Muscle layer of duodenum (tissue), 2 donors: ENCODE results near the gene TBX19.

Experiments used
- H3K27ac ChIP-seq: one replicate; pipeline ENCODE4 v1.7.0; 2013; ENCODE audit warnings: mild to moderate bottlenecking, low read length
- H3K27me3 ChIP-seq: one replicate; pipeline ENCODE4 v1.7.0; 2013; ENCODE audit warnings: low read depth, mild to moderate bottlenecking, control low read depth, low read length
- H3K36me3 ChIP-seq, 2 donors: one replicate each; pipeline ENCODE4 v1.7.0; 2013; ENCODE audit warnings: low read length in 2 of 2, control low read depth in 1 of 2, mild to moderate bottlenecking in 1 of 2; ENCODE audit not compliant: insufficient read depth in 2 of 2, control insufficient read depth in 1 of 2
- H3K4me1 ChIP-seq, 2 donors: one replicate each; pipeline ENCODE4 v1.7.0; 2013; ENCODE audit warnings: low read length in 2 of 2, mild to moderate bottlenecking in 2 of 2, control low read depth in 1 of 2, moderate library complexity in 1 of 2; ENCODE audit not compliant: insufficient read depth in 2 of 2, control insufficient read depth in 1 of 2
- H3K4me3 ChIP-seq, 2 donors: one replicate each; pipeline ENCODE4 v1.7.0; 2013; ENCODE audit warnings: low read length in 2 of 2, low read depth in 1 of 2, mild to moderate bottlenecking in 1 of 2
- H3K9me3 ChIP-seq, 2 donors: one replicate each; pipeline ENCODE4 v1.7.0; 2013; ENCODE audit warnings: low read length in 2 of 2, control low read depth in 1 of 2, mild to moderate bottlenecking in 1 of 2; ENCODE audit not compliant: control insufficient read depth in 1 of 2
- donor health status: healthy.

Gene TBX19

DNA sequence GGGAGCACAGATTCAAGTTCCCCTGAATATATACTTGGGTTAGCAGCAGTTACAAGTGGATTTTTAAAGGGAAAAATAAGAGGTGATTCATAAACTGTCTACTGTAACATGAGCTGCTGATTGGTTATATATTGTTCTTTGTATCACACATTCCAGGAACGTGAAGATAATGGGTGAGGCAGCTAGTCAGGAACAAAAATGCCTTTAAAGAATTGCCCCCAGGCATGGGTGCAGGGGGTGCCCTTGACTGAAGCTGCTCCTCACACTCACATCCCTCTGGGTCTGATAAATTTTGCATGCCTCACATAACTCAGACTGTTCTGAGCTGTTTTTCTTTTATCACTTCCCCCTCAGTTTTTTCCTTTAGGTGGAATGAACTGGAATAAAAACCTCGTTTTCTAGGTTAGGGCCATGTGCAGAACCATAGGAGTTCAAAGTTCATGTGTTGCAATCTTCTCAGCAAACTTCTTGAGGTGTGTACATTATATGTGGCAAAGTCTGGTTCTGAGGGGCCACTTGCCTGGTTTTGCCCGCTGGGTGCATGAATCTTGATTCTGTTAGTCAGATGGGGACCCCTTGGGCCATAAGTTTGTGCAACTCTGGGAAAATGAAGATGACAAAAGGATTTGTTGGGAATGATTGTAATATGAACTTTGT lies 21.1 kb downstream of the TBX19 start:
- Histone ChIP-seq H3K27me3 (no peaks in the 10 kb centered on the region), H3K36me3 (peaks cover 0 to under 1% of the 10 kb centered on the region in 2 donors), H3K27ac (no peak overlapping the region), H3K4me3 (no peak overlapping the region), H3K4me1 (no peaks in the 10 kb centered on the region), H3K9me3 (no peaks in the 10 kb centered on the region)

DNA sequence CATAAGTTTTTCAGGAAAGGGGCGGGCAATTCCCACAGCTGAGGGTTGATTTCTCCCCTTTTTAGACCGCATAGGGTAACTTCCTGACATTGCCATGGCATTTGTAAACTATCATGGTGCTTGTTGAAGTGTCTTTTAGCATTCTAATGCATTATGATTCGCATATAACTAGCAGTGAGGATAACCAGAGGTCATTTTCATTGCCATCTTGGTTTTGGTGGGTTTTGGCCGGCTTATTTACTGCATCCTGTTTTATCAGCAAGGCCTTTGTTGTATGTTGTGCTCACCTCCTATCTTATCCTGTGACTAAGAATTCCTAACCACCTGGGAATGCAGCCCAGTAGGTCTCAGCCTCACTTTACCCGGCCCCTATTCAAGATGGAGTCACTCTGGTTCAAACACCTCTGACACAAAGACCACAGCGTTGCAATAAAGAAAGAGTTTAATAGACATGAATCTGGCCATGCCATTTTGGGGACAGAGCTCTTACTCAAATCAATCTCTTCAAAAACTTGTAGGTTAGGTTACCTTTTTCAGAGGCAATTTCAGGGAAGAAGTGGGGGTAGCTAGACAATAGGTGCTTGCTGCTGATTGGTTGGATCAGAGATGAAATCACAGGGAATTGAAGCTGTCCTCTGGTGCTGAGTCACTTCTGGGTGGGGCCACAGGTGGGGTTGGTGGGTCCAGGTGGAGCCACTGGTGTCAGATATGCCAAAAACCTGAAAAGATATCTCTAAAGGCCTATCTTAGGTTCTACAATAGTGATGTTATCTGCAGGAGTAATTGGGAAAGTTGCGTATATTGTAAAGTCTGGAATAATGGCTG lies 23.3 kb downstream of the TBX19 start:
- Histone ChIP-seq H3K27me3 (no peaks in the 10 kb centered on the region), H3K27ac (no peak overlapping the region), H3K4me1 (no peaks in the 10 kb centered on the region), H3K4me3 (no peak overlapping the region), H3K36me3 (peaks cover 0 to 12% of the 10 kb centered on the region in 2 donors), H3K9me3 (no peaks in the 10 kb centered on the region)

GRCh38 chr1:168304865-168305264 lies 24.2 kb downstream of the TBX19 start:
- Histone ChIP-seq H3K27ac (no peak overlapping the region), H3K4me3 (no peak overlapping the region), H3K4me1 (no peaks in the 10 kb centered on the region), H3K36me3 (peaks cover 0 to 14% of the 10 kb centered on the region in 2 donors), H3K27me3 (no peaks in the 10 kb centered on the region), H3K9me3 (no peaks in the 10 kb centered on the region)

DNA sequence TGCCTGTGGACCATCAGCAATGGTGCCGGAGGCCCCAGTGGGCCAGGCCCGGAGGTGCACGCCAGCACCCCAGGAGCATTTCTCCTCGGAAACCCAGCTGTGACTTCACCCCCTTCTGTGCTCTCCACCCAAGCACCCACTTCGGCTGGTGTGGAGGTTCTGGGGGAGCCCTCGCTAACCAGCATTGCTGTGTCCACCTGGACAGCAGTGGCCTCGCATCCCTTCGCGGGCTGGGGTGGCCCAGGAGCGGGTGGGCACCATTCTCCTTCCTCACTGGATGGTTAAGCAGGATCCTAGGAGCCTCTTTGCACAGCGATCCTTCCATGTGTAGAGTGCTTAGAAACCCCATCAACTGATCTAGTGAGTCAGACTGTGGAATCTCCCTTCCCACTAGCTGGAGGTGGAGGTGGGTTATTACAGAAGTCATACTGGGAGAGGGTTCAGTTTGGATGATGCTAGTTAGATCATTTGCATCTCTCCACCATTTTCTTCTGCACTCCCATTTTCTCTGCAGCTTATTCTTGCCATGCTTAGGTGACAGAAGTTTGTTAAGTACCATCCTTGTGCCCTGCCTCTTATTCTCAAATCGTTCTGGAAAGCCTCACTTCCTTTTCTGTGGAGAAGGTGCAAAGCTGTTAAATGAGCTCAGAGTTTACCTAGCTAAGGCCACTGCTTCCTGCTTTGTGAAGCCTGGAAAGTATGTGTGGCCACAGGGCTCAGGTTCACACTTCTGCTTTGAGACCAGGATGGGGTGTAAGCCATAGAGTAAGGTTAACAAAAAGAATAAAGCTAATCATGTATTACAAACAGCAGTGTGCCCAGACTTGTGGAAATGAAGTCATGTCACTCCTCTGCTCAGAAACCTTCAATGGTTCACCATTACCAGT lies 32.3 kb downstream of the TBX19 start:
- H3K27ac ChIP-seq = no peak overlapping the region
- no peaks in the 10 kb centered on the region for H3K9me3 ChIP-seq
- no peaks in the 10 kb centered on the region for H3K27me3 ChIP-seq
- no peaks in the 10 kb centered on the region for H3K4me1 ChIP-seq
- peaks cover 0 to 36% of the 10 kb centered on the region in 2 donors for H3K36me3 ChIP-seq
- no peak overlapping the region for H3K4me3 ChIP-seq

DNA sequence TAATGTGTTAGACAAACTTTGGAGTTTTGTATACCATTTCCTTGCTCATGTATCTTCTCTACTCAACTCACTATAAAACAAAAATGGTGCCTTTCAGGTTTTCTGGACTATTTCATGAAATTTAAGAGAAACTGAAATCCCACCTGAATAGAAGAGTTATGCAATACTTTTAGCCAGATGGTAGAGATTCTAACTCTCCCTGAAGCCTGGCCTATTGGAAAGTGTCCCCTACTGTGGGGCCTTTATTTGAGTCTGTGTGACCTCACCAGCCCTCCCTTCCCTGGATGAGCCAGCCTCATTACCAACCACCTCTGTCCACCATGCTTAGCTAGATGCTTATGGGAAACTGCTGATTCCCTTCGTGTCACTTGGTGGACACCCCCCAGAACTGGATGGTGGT lies 35.5 kb downstream of the TBX19 start:
- Histone ChIP-seq H3K4me1 (peaks cover 4 to 6% of the 10 kb centered on the region in 2 donors), H3K27ac (no peak overlapping the region), H3K36me3 (peaks cover 0 to 29% of the 10 kb centered on the region in 2 donors), H3K27me3 (no peaks in the 10 kb centered on the region), H3K9me3 (no peaks in the 10 kb centered on the region), H3K4me3 (no peak overlapping the region)

DNA sequence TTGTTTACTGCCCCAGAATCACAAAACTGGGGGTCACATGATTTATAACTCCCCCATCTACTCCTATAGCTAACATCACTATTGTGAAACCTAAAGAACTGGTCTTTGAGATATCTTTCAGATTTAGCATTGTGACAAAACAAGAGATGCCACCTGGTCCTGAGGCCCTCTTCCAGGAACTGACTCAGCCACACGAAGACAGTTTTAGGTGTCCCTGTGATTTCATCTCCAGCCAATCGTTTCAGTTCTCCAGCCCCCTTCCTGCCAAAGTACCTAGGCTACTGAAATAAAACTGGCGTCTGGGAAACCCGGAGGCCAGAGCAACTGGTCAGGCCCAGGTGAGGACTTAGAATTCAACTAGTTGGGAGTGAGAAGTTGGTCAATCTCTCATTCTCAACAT lies 36.6 kb downstream of the TBX19 start:
- no peaks in the 10 kb centered on the region for H3K9me3 ChIP-seq
- H3K4me3 ChIP-seq = no peak overlapping the region
- H3K4me1 ChIP-seq = peaks cover 4 to 6% of the 10 kb centered on the region in 2 donors
- H3K27ac ChIP-seq = no peak overlapping the region
- peaks cover 0 to 27% of the 10 kb centered on the region in 2 donors for H3K36me3 ChIP-seq
- H3K27me3 ChIP-seq = no peaks in the 10 kb centered on the region

- H3K9me3 ChIP-seq = no peaks in the 10 kb centered on the region
- H3K36me3 ChIP-seq = peaks cover 0 to 5% of the 10 kb centered on the region in 2 donors
- no peak overlapping the region for H3K27ac ChIP-seq
- peaks cover 4 to 6% of the 10 kb centered on the region in 2 donors for H3K4me1 ChIP-seq
- no peaks in the 10 kb centered on the region for H3K27me3 ChIP-seq
- no peak overlapping the region for H3K4me3 ChIP-seq
Observed at GRCh38 chr1:168319691-168320090, 39.0 kb downstream of the TBX19 start.

DNA sequence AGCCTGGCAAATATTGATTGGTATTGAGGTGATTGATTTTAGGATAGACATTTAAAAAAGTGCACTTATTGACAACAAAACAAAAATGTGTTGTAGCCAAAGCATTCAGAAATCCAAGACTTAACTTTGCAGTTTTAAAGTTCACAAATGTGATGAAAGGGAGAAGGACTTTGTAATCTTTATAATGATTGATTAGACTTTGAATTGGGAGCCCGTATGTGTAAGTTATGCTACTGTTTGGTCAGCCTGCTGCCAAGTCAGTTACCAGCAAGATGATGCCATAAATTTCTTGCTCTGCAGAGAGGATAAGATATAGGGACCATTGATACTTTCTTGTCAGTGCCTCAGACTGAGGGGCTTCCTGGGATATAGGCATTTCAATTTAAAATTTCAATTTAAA lies 39.5 kb downstream of the TBX19 start:
- H3K27me3 ChIP-seq = no peaks in the 10 kb centered on the region
- H3K4me3 ChIP-seq = no peak overlapping the region
- peaks cover 0 to 3% of the 10 kb centered on the region in 2 donors for H3K36me3 ChIP-seq
- no peak overlapping the region for H3K27ac ChIP-seq
- no peaks in the 10 kb centered on the region for H3K9me3 ChIP-seq
- H3K4me1 ChIP-seq = peaks cover 4 to 6% of the 10 kb centered on the region in 2 donors

- no peaks in the 10 kb centered on the region for H3K9me3 ChIP-seq
- peaks cover 4 to 6% of the 10 kb centered on the region in 2 donors for H3K4me1 ChIP-seq
- no peak overlapping the region for H3K4me3 ChIP-seq
- no peaks in the 10 kb centered on the region for H3K27me3 ChIP-seq
- H3K36me3 ChIP-seq = no peaks in the 10 kb centered on the region
- H3K27ac ChIP-seq = no peak overlapping the region
Observed at GRCh38 chr1:168320800-168321450, 40.2 kb downstream of the TBX19 start.

GRCh38 chr1:168321945-168322344 lies 41.3 kb downstream of the TBX19 start:
- H3K36me3 ChIP-seq = no peaks in the 10 kb centered on the region
- H3K9me3 ChIP-seq = no peaks in the 10 kb centered on the region
- H3K27ac ChIP-seq = no peak overlapping the region
- H3K27me3 ChIP-seq = no peaks in the 10 kb centered on the region
- no peak overlapping the region for H3K4me3 ChIP-seq
- H3K4me1 ChIP-seq = peaks cover 4 to 6% of the 10 kb centered on the region in 2 donors
